ENCODE data around the gene CACNA1E.

DNA sequence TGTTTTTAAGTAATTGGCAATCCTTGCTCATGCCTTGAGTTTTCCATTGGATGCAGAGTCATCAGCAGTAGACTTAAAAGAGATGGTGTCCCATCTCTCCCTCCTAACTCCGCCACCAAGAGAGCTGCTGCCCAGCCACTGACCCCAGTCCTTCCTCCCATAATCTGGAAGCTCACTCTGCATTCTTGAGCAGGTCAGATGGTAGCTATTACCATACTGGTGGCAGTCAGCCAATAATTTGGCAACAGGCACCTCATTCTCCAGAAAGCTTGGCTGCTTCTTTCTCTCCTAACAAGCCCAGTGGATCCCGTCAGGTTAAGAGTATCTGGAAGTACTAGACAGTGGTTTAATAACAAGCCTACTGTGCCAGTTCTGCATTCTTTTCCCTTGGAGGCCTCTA is 306.1 kb downstream of the CACNA1E start:
- TF ChIP-seq POLR2A (IDR thresholded peaks at IDR 0.05) (no peak), POLR2AphosphoS5 (IDR thresholded peaks at IDR 0.05) (no peak)
- TF ChIP-seq, protein P1, sequence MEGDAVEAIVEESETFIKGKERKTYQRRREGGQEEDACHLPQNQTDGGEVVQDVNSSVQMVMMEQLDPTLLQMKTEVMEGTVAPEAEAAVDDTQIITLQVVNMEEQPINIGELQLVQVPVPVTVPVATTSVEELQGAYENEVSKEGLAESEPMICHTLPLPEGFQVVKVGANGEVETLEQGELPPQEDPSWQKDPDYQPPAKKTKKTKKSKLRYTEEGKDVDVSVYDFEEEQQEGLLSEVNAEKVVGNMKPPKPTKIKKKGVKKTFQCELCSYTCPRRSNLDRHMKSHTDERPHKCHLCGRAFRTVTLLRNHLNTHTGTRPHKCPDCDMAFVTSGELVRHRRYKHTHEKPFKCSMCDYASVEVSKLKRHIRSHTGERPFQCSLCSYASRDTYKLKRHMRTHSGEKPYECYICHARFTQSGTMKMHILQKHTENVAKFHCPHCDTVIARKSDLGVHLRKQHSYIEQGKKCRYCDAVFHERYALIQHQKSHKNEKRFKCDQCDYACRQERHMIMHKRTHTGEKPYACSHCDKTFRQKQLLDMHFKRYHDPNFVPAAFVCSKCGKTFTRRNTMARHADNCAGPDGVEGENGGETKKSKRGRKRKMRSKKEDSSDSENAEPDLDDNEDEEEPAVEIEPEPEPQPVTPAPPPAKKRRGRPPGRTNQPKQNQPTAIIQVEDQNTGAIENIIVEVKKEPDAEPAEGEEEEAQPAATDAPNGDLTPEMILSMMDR (IDR thresholded peaks at IDR 0.05 in 8 of 11, conservative IDR thresholded peaks at IDR 0.05 in 3 of 11) = no peak

All from spleen (tissue), 7 donors.